Measurements from ENCODE around the gene SNRNP48. TPM values are rescaled to one million over a fixed set of nuclear protein-coding genes. Genes with fewer than 3 reads are reported as not detected.

SNRNP48 gene
- total RNA-seq, 1 experiment from 2014 or later, result 26.2 TPM

- Histone ChIP-seq H3K9ac (ENCODE audit: low read length) (no peak overlapping the region), H3K4me3 (replicated peaks in 1 of 2; ENCODE audit: low read depth in 1 of 2, low read length in 2 of 2) (no peak overlapping the region), H3K27me3 (ENCODE audit: insufficient read depth, low read length) (no peaks in the 10 kb centered on the region), H3K4me1 (ENCODE audit: control insufficient read depth in 1 of 2, insufficient read depth in 2 of 2, low read length in 2 of 2) (no peaks in the 10 kb centered on the region), H3K27ac (ENCODE audit: low read depth, low read length) (no peak overlapping the region), H3K9me2 (ENCODE audit: insufficient read depth) (no peaks in the 10 kb centered on the region), H3K79me2 (ENCODE audit: insufficient read depth, low read length) (no peaks in the 10 kb centered on the region), H4K20me1 (ENCODE audit: insufficient read depth) (no peaks in the 10 kb centered on the region), H3K36me3 (ENCODE audit: control insufficient read depth in 1 of 2, insufficient read depth in 2 of 2, low read length in 2 of 2) (peaks cover 63 to 83% of the 10 kb centered on the region in 2 experiments), H3K4me2 (ENCODE audit: low read length) (no peak overlapping the region), H3K9me3 (ENCODE audit: control insufficient read depth in 1 of 2, insufficient read depth in 1 of 2, low read depth in 1 of 2, low read length in 2 of 2) (no peaks in the 10 kb centered on the region), H2AFZ (ENCODE audit: low read depth, low read length, poor library complexity, severe bottlenecking) (no peak overlapping the region)
- no TSS peak for BruUV-seq (replicated peaks)
- DNase-seq (ENCODE audit: low read depth, low spot score) (no peak), ATAC-seq (peak; percentile 58)
- intact Hi-C loops (cut with micrococcal nuclease), result no loop called here
- ChIA-PET CTCF (interaction anchor here (1.0 to 1.4 kb wide), 2 partner anchors 141 to 142 kb away, joined by 3 to 6 read pairs; no protein-coding TSS in a partner anchor), POLR2A (no interaction called here), RAD21 (ENCODE audit: low non-redundant PET in 1 of 2, low total read pairs in 2 of 2, uncharacterized antibody in 2 of 2, unreplicated experiment in 2 of 2) (interaction anchor here in 1 of 2 experiments (0.8 kb wide), 1 partner anchor 142 kb away, joined by 4 read pairs; no protein-coding TSS in a partner anchor)
- TF ChIP-seq ZBTB33 (IDR thresholded peaks at IDR 0.05; ENCODE audit: extremely low read depth, insufficient replicate concordance, low read length) (no peak), REST (IDR thresholded peaks at IDR 0.05; ENCODE audit: low read depth) (no peak), TCF7L2 (IDR thresholded peaks at IDR 0.05; ENCODE audit: borderline replicate concordance, extremely low read depth, insufficient read depth, insufficient read length) (no peak), SIN3A (IDR thresholded peaks at IDR 0.05; ENCODE audit: low read depth) (no peak), POLR2AphosphoS5 (IDR thresholded peaks at IDR 0.05; ENCODE audit: low read depth, low read length) (no peak), CEBPB (IDR thresholded peaks at IDR 0.05; ENCODE audit: low read depth) (no peak), EZH2 (IDR thresholded peaks at IDR 0.05) (no peak), RAD21 (IDR thresholded peaks at IDR 0.05; ENCODE audit: low read depth) (peak; percentile 59), CTCF (IDR thresholded peaks at IDR 0.05 in 2 of 3, conservative IDR thresholded peaks at IDR 0.05 in 1 of 3; ENCODE audit: borderline replicate concordance in 1 of 3, insufficient read depth in 1 of 3, low read depth in 2 of 3, low read length in 2 of 3) (peak; percentile 15 to 30 (median 30); a peak in 5 of 6 replicates), SP1 (IDR thresholded peaks at IDR 0.05; ENCODE audit: low read depth) (no peak), CBX3 (IDR thresholded peaks at IDR 0.05; ENCODE audit: low read depth) (no peak)
- TF ChIP-seq, protein P1, sequence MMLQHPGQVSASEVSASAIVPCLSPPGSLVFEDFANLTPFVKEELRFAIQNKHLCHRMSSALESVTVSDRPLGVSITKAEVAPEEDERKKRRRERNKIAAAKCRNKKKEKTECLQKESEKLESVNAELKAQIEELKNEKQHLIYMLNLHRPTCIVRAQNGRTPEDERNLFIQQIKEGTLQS (IDR thresholded peaks at IDR 0.05), result no peak
These were observed 23.3 kb upstream of the SNRNP48 start for GRCh38 chr6:7566617-7567173.

Data from HCT116 (cell line).